A673 (cell line): ENCODE data around the gene PMM2.

Source experiments
- EZH2 ChIP-seq: fragments of 200-600 bp; sonication (generic); IDR thresholded peaks from 2 replicates; pipeline ENCODE4 v1.6.1; 2017; ENCODE audit warnings: borderline replicate concordance, low read depth, mild to moderate bottlenecking, mixed read lengths, antibody characterized with exemption, low read length; ENCODE audit not compliant: poor library complexity, severe bottlenecking
- TF ChIP-seq, protein P1 (sequence below): fragments of 300-800, 200-600 bp; sonication (generic); conservative IDR thresholded peaks from 2 replicates; pipeline ENCODE4 v1.5.1; 2017; ENCODE audit warnings: low read depth, mild to moderate bottlenecking, antibody characterized with exemption, low read length, moderate library complexity, mixed read lengths

DNA sequence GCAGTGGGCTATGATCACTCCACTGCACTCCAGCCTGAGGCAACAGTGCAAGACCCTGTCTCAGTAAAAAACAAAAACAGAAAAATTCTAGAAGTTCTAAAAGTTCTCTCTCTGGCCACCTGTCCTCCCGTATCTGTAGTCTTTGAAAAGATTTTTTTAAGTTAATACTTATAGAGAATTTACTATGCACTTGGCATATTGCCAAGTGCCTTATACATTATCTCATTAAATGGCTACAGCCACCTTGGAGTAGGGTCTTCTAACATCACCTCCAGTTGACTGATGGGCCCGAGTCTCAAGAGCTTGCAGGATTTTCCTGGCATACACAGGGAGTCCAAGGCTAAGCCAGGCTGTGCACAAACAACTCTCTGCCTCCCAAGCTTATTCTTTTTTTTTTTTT, 44.9 kb upstream of the PMM2 start:
- TF ChIP-seq, protein P1, sequence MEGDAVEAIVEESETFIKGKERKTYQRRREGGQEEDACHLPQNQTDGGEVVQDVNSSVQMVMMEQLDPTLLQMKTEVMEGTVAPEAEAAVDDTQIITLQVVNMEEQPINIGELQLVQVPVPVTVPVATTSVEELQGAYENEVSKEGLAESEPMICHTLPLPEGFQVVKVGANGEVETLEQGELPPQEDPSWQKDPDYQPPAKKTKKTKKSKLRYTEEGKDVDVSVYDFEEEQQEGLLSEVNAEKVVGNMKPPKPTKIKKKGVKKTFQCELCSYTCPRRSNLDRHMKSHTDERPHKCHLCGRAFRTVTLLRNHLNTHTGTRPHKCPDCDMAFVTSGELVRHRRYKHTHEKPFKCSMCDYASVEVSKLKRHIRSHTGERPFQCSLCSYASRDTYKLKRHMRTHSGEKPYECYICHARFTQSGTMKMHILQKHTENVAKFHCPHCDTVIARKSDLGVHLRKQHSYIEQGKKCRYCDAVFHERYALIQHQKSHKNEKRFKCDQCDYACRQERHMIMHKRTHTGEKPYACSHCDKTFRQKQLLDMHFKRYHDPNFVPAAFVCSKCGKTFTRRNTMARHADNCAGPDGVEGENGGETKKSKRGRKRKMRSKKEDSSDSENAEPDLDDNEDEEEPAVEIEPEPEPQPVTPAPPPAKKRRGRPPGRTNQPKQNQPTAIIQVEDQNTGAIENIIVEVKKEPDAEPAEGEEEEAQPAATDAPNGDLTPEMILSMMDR: no peak
- TF ChIP-seq EZH2: no peak
